HG02938 (cell line): ENCODE data around the gene RANBP9.

Experiments used
- ATAC-seq: cut with Tn5 transposase; IDR thresholded peaks from one replicate; pipeline ENCODE4 v1.9.1; 2021; ENCODE audit warnings: mild to moderate bottlenecking, moderate library complexity; ENCODE audit not compliant: unreplicated experiment

Gene RANBP9

DNA sequence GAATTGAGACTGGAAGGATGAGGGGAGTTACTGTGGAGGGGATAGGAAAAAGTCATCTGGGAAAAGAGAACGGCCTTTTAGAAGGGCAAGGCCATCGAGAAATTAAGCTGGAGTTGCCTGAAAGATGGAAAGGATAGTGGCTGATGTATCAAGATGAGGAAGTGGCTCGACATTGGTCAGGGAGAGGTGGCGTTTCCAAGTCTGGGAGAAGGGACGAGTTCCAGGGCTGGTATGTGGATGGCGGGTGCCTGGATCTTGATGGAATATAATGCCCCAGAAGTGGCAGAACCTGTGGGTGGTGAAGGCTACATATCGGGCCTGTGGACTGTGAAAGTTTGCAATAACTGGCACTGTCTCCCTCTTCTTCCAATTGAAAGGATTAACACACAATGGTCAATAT lies 139.4 kb downstream of the RANBP9 start:
- ATAC-seq = no peak
